GM21367 (cell line): ENCODE data around the gene ASB2.

Experiments
- ATAC-seq: cut with Tn5 transposase; IDR thresholded peaks from one replicate; pipeline ENCODE4 v1.9.1; 2021; ENCODE audit not compliant: unreplicated experiment

ASB2 gene

DNA sequence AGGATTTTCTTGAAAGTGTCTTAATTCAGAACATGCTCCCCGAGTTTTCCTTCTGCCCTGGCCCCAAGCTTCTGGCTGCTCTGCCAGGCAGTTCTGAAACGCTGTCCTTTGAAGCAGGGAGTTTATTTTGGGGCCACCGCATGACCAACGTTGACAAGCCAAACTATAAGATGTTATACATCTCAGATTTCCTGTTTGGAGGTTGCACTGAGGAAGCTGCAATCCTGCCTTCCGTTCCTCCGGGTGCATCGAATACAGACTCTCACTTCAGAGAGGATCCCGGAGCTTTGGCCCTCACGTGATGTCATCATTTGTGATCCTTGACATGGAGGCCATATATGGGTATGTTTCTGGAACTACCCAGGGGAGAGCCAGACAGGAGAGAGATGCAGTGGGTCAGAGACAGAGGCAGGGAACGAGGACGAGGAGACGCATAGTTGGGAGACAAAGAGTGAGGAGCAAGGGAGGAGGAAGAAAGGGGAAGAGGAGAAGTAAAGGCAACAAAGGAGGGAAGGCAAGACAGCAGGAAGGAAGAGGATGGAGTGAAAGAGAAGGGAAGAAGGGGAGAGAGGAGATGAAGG, at the start of gene ASB2:
Gene ASB2 (minus strand): TSS at position 94 of the 581 bp plus-strand sequence. CDS start 12,031 bp downstream, outside the sequence.
- ATAC-seq, result peak; percentile 8

- ATAC-seq, result no peak
Observed at GRCh38 chr14:94025720-94026119, 49.4 kb upstream of the ASB2 start.

- no peak for ATAC-seq
Observed at GRCh38 chr14:94024549-94024948, 48.2 kb upstream of the ASB2 start.

GRCh38 chr14:94022532-94023411, 46.4 kb upstream of the ASB2 start:
- ATAC-seq, result no peak

- ATAC-seq, result no peak
Observed at GRCh38 chr14:94021416-94022157, 45.2 kb upstream of the ASB2 start.

GRCh38 chr14:94021001-94021400, 44.6 kb upstream of the ASB2 start:
- no peak for ATAC-seq

DNA sequence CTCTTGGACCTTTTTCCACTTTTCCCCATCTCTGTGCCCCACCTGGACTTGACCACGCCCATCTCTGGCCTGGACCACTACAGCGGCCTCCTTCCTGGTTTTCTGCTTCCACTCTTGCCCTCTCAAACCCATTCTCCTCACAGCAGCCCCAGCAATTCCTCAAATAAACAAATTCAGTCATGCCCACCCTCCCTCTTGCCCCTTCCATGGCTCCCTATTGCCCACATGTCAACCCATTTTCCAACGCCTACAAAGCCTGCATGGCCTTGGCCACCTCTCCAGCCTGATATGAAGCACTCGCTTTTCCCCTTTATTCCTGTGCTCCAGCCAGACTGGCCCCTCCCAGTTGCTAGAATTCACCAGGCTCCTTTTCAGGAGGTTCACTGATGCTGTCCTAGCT, 43.9 kb upstream of the ASB2 start:
- ATAC-seq, result no peak

DNA sequence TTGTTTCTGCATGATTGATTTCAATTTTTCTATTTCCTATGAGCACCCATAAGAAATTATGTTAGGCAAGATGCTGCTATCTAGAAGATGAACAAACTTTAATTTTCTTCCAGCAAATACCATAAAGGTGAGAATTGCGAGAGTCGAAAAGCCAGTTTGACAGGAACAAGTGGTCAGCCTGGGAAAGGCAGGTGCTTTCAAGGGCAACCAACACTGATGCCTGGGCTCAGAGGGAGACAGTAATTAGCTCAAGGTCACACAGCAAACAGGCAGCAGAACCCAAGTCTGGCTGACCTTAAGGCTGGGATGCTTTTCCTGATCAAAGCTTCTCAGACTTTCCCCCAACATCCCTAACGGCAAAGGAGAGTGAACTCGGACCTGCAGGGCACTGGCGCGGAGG, 43.0 kb upstream of the ASB2 start:
- ATAC-seq, result no peak

DNA sequence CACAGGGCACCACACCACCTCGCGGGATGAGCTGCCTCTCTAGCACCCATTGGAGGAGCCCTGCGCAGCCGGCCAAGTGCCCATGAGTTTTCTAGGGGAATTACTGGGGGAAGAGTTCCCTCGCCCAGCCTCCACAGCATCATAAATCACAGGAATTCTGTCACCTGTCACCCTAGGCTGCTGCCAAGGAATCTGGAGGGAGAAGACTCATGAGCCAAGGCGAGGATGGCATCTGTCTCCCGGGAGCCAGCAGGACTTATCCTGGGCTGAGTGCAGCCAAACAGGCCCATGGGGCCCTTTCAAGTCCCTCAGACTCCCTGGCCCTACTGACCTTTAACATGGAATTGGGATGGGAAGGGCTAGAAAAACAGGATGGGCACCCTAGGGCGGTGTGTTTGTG, 41.9 kb upstream of the ASB2 start:
- no peak for ATAC-seq

DNA sequence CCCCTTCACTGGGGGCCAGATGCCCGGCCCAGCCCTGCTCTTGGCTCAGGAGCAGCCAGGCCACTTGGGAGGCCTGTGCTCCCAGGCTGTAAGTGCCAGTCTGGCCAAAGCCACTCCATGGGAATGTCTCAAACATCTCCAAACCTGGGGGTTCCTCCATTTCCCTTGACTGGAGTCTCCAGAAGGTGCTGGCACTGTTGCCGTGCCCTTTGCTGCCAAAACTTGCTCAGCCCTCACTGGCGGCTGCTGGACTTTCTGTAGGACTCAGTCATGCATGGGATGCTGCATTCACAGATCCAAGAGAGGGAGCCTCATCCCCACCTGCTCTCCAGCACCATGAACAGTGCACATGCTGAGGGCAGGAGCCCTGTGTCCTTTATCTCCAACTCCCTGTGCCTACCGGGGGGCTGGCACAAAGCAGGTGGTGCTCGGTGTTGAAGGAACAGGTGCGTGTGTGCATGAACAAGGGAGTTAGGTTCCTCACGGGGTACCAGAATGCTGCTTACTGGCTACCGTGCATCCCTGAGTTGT, 40.1 kb upstream of the ASB2 start:
- no peak for ATAC-seq

DNA sequence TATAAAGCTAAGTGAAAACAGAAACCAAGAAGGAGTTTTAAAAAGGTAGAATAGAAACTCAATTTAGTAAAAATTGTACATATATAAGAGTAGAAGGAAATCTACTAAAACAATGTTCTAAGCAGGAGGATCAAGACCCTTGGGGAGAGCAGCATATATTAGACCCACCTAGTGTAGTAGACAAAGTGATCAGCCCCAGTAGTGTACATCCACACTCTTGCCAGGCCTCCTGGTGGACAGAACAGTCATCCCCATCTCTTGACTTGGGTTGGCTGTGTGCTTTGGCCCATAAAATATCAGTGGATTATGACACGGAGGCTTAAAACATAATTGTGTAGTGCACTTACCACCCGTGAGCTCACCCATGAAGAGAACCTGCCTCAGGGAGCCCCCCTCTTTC, 38.9 kb upstream of the ASB2 start:
- no peak for ATAC-seq

- no peak for ATAC-seq
Observed at GRCh38 chr14:94014382-94014781, 38.0 kb upstream of the ASB2 start.

DNA sequence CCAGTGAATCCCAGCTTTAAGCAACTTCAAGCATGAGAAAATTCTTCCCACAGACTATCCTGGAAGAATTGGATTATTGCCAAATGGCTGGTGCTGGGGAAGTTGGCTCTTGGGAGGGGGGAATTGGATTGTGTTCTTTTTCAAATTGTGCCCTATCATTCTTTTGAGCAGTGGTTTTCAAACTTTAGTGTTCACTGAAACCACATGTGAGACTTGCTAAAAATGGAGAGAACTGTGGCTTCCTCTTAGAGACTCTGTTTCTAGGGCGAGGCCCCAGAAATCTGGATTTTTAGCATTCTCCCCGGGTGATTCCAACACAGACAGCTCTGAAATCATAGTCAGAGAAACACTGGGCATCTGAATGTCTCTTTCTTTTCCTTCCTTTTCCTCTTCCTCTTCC, 35.4 kb upstream of the ASB2 start:
- no peak for ATAC-seq

GRCh38 chr14:94010625-94011024, 34.3 kb upstream of the ASB2 start:
- ATAC-seq, result no peak

- no peak for ATAC-seq
Observed at GRCh38 chr14:94009767-94010166, 33.4 kb upstream of the ASB2 start.

GRCh38 chr14:94008234-94008633, 31.9 kb upstream of the ASB2 start:
- ATAC-seq, result no peak

DNA sequence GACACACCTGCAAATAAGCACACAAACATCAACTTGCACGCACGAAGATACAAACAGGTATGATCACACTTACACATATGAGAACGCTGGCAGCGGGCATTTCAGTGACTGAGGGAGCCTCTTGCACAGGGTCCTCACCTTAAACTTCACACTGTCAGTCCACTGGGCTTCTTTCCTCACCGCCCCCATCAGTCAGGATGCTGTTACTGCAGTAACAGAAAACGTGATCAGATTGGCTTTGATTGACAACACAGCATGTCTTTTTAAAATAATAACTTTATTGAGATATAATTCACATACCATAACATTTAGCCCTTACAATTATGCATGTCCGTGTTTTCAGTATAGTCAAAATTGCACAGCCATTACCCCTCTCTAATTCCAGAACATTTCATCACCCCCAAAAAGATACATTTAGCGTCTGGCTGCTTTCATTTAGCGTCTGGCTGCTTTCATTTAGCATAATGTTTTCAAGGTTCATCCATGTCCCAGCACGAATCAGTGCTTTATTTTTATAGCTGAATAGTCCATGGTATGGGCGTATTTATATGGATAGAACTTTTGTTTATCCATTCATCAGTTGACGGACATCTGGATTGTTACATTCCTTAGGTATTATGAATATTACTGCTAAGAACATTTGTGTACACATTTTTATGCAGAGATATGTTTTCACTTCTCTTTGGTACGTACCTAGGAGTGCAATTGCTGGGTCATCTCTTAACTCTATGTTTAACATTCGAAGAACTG, 29.1 kb upstream of the ASB2 start:
- peak; percentile 43 for ATAC-seq

GRCh38 chr14:94004015-94004414, 27.6 kb upstream of the ASB2 start:
- ATAC-seq, result no peak

DNA sequence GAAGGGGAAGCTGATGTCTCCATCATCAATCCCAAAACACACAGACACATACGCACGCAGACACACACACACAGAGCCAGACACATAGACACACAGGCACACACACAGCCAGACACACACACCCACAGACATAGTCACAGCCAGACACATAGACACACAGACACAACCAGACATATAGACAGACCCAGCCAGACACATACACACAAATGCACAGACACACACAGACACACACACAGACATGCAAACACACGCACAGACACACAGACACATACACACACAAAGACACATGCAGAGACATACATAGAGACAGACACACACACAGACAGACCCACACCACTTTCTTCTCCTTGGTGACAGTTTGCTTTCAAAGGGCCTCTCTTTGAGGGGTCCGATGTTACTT, 27.0 kb upstream of the ASB2 start:
- ATAC-seq, result no peak

DNA sequence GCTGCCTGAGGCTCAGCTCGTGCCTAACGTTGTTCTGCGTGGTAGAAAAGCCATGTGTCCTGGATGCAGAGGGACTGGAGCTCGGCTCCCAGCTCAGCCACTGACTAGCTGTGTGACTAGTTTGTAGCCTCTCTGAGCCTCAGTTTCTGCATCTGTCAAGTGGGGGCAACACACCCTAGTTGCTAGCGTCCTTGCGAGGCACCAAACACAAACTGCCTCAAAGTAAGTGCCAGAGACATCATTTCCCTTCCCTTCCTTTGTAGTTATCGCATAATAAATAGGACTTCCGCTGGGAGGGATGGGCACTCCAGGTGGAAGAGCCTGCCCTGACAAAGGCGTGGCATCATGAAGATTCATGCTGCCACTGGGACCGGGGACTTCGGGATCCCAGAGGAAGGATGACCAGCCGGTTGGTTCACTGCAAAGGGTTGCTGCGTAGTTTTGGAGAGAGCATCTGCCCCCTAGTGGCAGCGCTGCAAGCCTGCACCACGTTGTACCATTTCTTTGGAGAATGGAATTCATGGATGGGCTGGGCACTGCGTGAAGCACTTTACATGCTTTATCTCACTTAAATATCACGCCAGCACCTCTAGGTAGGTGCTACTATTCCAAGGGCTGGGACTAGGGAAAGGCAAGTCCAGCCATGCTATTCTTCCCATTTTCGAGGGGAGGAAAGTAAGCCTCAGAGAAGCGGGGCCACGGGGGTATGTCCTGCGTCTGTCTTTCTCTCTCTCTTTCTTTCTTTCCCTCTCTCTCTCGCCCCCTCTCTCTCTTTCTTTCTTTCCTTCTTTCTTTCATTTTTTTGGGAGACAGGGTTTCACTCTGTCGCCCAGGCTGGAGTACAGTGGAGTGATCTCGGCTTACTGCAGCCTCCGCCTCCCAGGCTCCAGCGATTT, 25.4 kb upstream of the ASB2 start:
- ATAC-seq, result peak; percentile 61
